Mucosa of gallbladder (tissue), 1 donor: ENCODE data around the gene HIGD1B. TPM values are rescaled to one million over a fixed set of nuclear protein-coding genes. Genes with fewer than 3 reads are reported as not detected.
A peak's percentile ranks its signal among the peaks of the same experiment; 100 is the strongest.

Experiments
- DNase-seq: peaks from one replicate; pipeline ENCODE4 v3.0.0-alpha.2; 2020; ENCODE audit warnings: low spot score
- total RNA-seq: library from RNA; stranded (reverse); gene quantifications from one replicate; pipeline ENCODE4 v1.2.1, GENCODE V29; 2021
- donor health status: DM: no; HTN: no; CAD: no.

Gene HIGD1B
- total RNA-seq, 1 donor from 2014 or later = 7.2 TPM

- peak; percentile 36 for DNase-seq
These were observed 31.0 kb downstream of the HIGD1B start for GRCh38 chr17:44878627-44879221.

- no peak for DNase-seq
These were observed 31.7 kb downstream of the HIGD1B start for GRCh38 chr17:44879376-44879775.

GRCh38 chr17:44880062-44880461 is 32.4 kb downstream of the HIGD1B start:
- no peak for DNase-seq

- DNase-seq = no peak
These were observed 33.5 kb downstream of the HIGD1B start for GRCh38 chr17:44881145-44881544.

GRCh38 chr17:44884941-44885340 is 37.3 kb downstream of the HIGD1B start:
- no peak for DNase-seq

GRCh38 chr17:44887016-44887415 is 39.3 kb downstream of the HIGD1B start:
- no peak for DNase-seq

- DNase-seq = no peak
These were observed 40.6 kb downstream of the HIGD1B start for GRCh38 chr17:44887971-44888954.

GRCh38 chr17:44889003-44889402 is 41.3 kb downstream of the HIGD1B start:
- DNase-seq = no peak

GRCh38 chr17:44892250-44892649 is 44.6 kb downstream of the HIGD1B start:
- no peak for DNase-seq

GRCh38 chr17:44894642-44895041 is 47.0 kb downstream of the HIGD1B start:
- DNase-seq = no peak

GRCh38 chr17:44898768-44899073 is 51.0 kb downstream of the HIGD1B start:
- DNase-seq = no peak

GRCh38 chr17:44899074-44899782 is 51.5 kb downstream of the HIGD1B start, which contains the start of gene EFTUD2:
EFTUD2 (minus strand) TSS chr17:44899445; CDS start chr17:44894521, 4,924 bp downstream.
- peak; percentile 92 for DNase-seq

Other genes starting within 250 kb of the HIGD1B start
- not detected for gene MEIOC, start 191.4 kb upstream of the HIGD1B start, total RNA-seq
- gene CCDC43, start 158.1 kb upstream of the HIGD1B start, total RNA-seq = 13.6 TPM
- 8.9 TPM for gene DBF4B, start 139.2 kb upstream of the HIGD1B start, total RNA-seq
- gene ADAM11, start 88.9 kb upstream of the HIGD1B start, total RNA-seq = 2.8 TPM
- 17.3 TPM for gene GJC1, start 17.6 kb upstream of the HIGD1B start, total RNA-seq
- 72.8 TPM for gene EFTUD2, start 51.6 kb downstream of the HIGD1B start, total RNA-seq
- 0.09 TPM for gene GFAP, start 67.6 kb downstream of the HIGD1B start, total RNA-seq
- 1.4 TPM for gene KIF18B, start 99.9 kb downstream of the HIGD1B start, total RNA-seq
- gene C1QL1, start 120.4 kb downstream of the HIGD1B start, total RNA-seq = 3.2 TPM
- gene DCAKD, start 203.7 kb downstream of the HIGD1B start, total RNA-seq = 38.3 TPM
- 109 TPM for gene NMT1, start 213.4 kb downstream of the HIGD1B start, total RNA-seq